ENCODE results near the gene NLRC5. TPM values are rescaled to one million over a fixed set of nuclear protein-coding genes. Genes with fewer than 3 reads are reported as not detected.
"Not testable (repeated sequence)": the region's sequence is repeated elsewhere in the genome, so short reads cannot be mapped to it uniquely, and the experiment has no call there.

The NLRC5 gene
- total RNA-seq, 1 experiment from 2014 or later = 29.4 TPM

GRCh38 chr16:56990407-56991286 is 1.3 kb downstream of the NLRC5 start:
- Histone ChIP-seq H3K27me3 (replicated peaks) (no peaks in the 10 kb centered on the region), H3K36me3 (peaks cover 30% of the 10 kb centered on the region), H3K4me1 (replicated peaks) (peaks cover 34% of the 10 kb centered on the region), H3K27ac (peak overlapping the region; percentile 40), H3K4me3 (peak overlapping the region; percentile 67), H3K9me3 (replicated peaks) (no peaks in the 10 kb centered on the region)
- DNase-seq (ENCODE audit: low read depth in 1 of 2, low spot score in 2 of 2) = peak in 1 of 2 experiments; percentile 20

- H3K27me3 ChIP-seq (replicated peaks) = not testable (repeated sequence)
- H3K4me1 ChIP-seq (replicated peaks) = peaks cover 30% of the 10 kb centered on the region
- peaks cover 38% of the 10 kb centered on the region for H3K36me3 ChIP-seq
These were observed 3.1 kb downstream of the NLRC5 start for GRCh38 chr16:56992431-56992830.

GRCh38 chr16:56993204-56993603 is 3.8 kb downstream of the NLRC5 start:
- Histone ChIP-seq H3K4me3 (no peak overlapping the region), H3K4me1 (replicated peaks) (peaks cover 30% of the 10 kb centered on the region), H3K27me3 (replicated peaks) (no peaks in the 10 kb centered on the region), H3K27ac (no peak overlapping the region), H3K9me3 (replicated peaks) (no peaks in the 10 kb centered on the region), H3K36me3 (peaks cover 42% of the 10 kb centered on the region)
- no peak for DNase-seq (ENCODE audit: low read depth in 1 of 2, low spot score in 2 of 2)

More at GRCh38 chr16:56992431-56992830, 3.1 kb downstream of the NLRC5 start:
- DNase-seq (ENCODE audit: low read depth in 1 of 2, low spot score in 2 of 2); H3K9me3 ChIP-seq (replicated peaks); H3K4me3 ChIP-seq: not testable (repeated sequence)
- H3K27ac ChIP-seq = peak overlapping the region; percentile 40

GRCh38 chr16:56994311-56994710 is 5.0 kb downstream of the NLRC5 start:
- Histone ChIP-seq H3K9me3 (replicated peaks) (no peaks in the 10 kb centered on the region), H3K4me3 (no peak overlapping the region)
- DNase-seq (ENCODE audit: low read depth in 1 of 2, low spot score in 2 of 2) = no peak

GRCh38 chr16:56995136-56995805 is 5.9 kb downstream of the NLRC5 start:
- H3K27me3 ChIP-seq (replicated peaks) = no peaks in the 10 kb centered on the region
- peaks cover 50% of the 10 kb centered on the region for H3K36me3 ChIP-seq
- no peak for DNase-seq (ENCODE audit: low read depth in 1 of 2, low spot score in 2 of 2)
- no peaks in the 10 kb centered on the region for H3K9me3 ChIP-seq (replicated peaks)
- H3K4me1 ChIP-seq (replicated peaks) = peaks cover 37% of the 10 kb centered on the region
- H3K4me3 ChIP-seq = no peak overlapping the region
- no peak overlapping the region for H3K27ac ChIP-seq

More at GRCh38 chr16:56994311-56994710, 5.0 kb downstream of the NLRC5 start:
- Histone ChIP-seq H3K27ac (no peak overlapping the region), H3K27me3 (replicated peaks) (no peaks in the 10 kb centered on the region), H3K36me3 (peaks cover 49% of the 10 kb centered on the region), H3K4me1 (replicated peaks) (peaks cover 28% of the 10 kb centered on the region)

GRCh38 chr16:56997264-56997663 is 7.9 kb downstream of the NLRC5 start:
- DNase-seq (ENCODE audit: low read depth in 1 of 2, low spot score in 2 of 2) = no peak
- Histone ChIP-seq H3K9me3 (replicated peaks) (no peaks in the 10 kb centered on the region), H3K27ac (no peak overlapping the region), H3K4me3 (no peak overlapping the region), H3K36me3 (peaks cover 43% of the 10 kb centered on the region), H3K27me3 (replicated peaks) (no peaks in the 10 kb centered on the region), H3K4me1 (replicated peaks) (peaks cover 28% of the 10 kb centered on the region)

- Histone ChIP-seq H3K4me3 (no peak overlapping the region), H3K27me3 (replicated peaks) (no peaks in the 10 kb centered on the region), H3K9me3 (replicated peaks) (no peaks in the 10 kb centered on the region), H3K36me3 (peaks cover 38% of the 10 kb centered on the region), H3K27ac (no peak overlapping the region), H3K4me1 (replicated peaks) (peaks cover 28% of the 10 kb centered on the region)
- no peak for DNase-seq (ENCODE audit: low read depth in 1 of 2, low spot score in 2 of 2)
These were observed 8.6 kb downstream of the NLRC5 start for GRCh38 chr16:56997931-56998330.

- H3K36me3 ChIP-seq = peaks cover 34% of the 10 kb centered on the region
- H3K27ac ChIP-seq = no peak overlapping the region
- H3K4me1 ChIP-seq (replicated peaks) = peaks cover 28% of the 10 kb centered on the region
- no peaks in the 10 kb centered on the region for H3K27me3 ChIP-seq (replicated peaks)
- no peak for DNase-seq (ENCODE audit: low read depth in 1 of 2, low spot score in 2 of 2)
- H3K9me3 ChIP-seq (replicated peaks) = no peaks in the 10 kb centered on the region
- no peak overlapping the region for H3K4me3 ChIP-seq
These were observed 9.0 kb downstream of the NLRC5 start for GRCh38 chr16:56998352-56998751.

GRCh38 chr16:56998861-56999260 is 9.5 kb downstream of the NLRC5 start:
- no peaks in the 10 kb centered on the region for H3K27me3 ChIP-seq (replicated peaks)
- peaks cover 32% of the 10 kb centered on the region for H3K36me3 ChIP-seq
- H3K9me3 ChIP-seq (replicated peaks) = no peaks in the 10 kb centered on the region
- H3K27ac ChIP-seq = peak overlapping the region; percentile 90
- DNase-seq (ENCODE audit: low read depth in 1 of 2, low spot score in 2 of 2) = no peak
- peaks cover 28% of the 10 kb centered on the region for H3K4me1 ChIP-seq (replicated peaks)
- H3K4me3 ChIP-seq = no peak overlapping the region

GRCh38 chr16:56999409-57000270 is 10.3 kb downstream of the NLRC5 start:
- DNase-seq (ENCODE audit: low read depth in 1 of 2, low spot score in 2 of 2) = no peak
- no peak overlapping the region for H3K4me3 ChIP-seq
- H3K27me3 ChIP-seq (replicated peaks) = no peaks in the 10 kb centered on the region
- peak overlapping the region; percentile 90 for H3K27ac ChIP-seq
- H3K36me3 ChIP-seq = peaks cover 38% of the 10 kb centered on the region
- peaks cover 28% of the 10 kb centered on the region for H3K4me1 ChIP-seq (replicated peaks)
- H3K9me3 ChIP-seq (replicated peaks) = no peaks in the 10 kb centered on the region

GRCh38 chr16:57000271-57001025 is 11.1 kb downstream of the NLRC5 start:
- Histone ChIP-seq H3K27me3 (replicated peaks) (no peaks in the 10 kb centered on the region), H3K4me3 (no peak overlapping the region), H3K9me3 (replicated peaks) (no peaks in the 10 kb centered on the region), H3K36me3 (peaks cover 43% of the 10 kb centered on the region), H3K27ac (peak overlapping the region; percentile 90), H3K4me1 (replicated peaks) (peaks cover 28% of the 10 kb centered on the region)
- peak; percentile 93 to 98 for DNase-seq (ENCODE audit: low read depth in 1 of 2, low spot score in 2 of 2)

- Histone ChIP-seq H3K27ac (peak overlapping the region; percentile 90), H3K4me3 (no peak overlapping the region)
These were observed 11.8 kb downstream of the NLRC5 start for GRCh38 chr16:57001026-57001679.

More at GRCh38 chr16:57001026-57001679, 11.8 kb downstream of the NLRC5 start:
- no peaks in the 10 kb centered on the region for H3K27me3 ChIP-seq (replicated peaks)
- H3K4me1 ChIP-seq (replicated peaks) = peaks cover 28% of the 10 kb centered on the region
- no peak for DNase-seq (ENCODE audit: low read depth in 1 of 2, low spot score in 2 of 2)
- H3K9me3 ChIP-seq (replicated peaks) = no peaks in the 10 kb centered on the region
- peaks cover 43% of the 10 kb centered on the region for H3K36me3 ChIP-seq
